ENCODE data around the gene PDCD7.
"Not testable (repeated sequence)": the region's sequence is repeated elsewhere in the genome, so short reads cannot be mapped to it uniquely, and the experiment has no call there.

The PDCD7 gene

DNA sequence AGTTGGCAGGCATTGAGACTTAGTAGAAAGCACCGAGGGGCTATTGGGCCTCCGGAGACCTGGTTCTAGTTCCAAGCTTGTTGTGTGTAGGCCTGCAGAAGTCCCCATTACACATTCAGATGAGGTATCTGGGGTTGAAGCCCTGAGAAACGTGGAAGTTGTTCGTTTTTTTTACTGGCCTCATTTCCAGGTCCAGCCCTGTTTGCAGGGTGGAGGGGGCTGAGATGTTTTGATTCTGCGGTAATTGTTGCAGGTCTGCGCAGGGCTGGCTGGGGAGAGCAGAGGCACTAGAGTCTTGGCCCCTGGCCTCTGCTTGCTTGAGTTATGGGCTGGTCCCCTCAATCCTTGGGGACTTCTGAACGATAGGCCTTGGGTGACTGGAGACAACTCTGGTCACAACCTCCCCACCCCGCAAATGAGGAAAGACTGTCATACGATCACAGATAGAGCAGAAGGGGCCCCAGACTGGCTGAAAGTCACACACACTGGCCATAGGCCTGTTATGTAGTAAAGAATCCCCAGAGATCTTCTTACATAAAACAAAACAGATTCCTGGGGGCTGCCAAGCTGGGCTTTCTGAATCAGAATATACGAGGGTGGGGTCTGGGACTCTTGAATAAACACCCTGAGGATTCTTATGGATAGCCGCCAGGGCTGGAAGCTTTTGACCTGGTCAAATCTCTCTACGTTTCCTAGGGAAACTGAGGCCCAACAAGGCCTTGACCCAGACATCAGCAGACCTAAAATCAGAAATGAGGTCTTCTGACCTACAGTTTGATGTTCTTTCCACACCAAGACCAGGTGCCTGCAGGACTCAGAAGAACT, 41.5 kb downstream of the PDCD7 start:
- DNase-seq (ENCODE audit: low read depth, low spot score) = no peak

- DNase-seq (ENCODE audit: low read depth, low spot score) = no peak
Observed at GRCh38 chr15:65089206-65089824, 44.3 kb downstream of the PDCD7 start.

- no peak for DNase-seq (ENCODE audit: low read depth, low spot score)
Observed at GRCh38 chr15:65088643-65089021, 45.0 kb downstream of the PDCD7 start.

GRCh38 chr15:65087873-65088642, 45.5 kb downstream of the PDCD7 start:
- DNase-seq (ENCODE audit: low read depth, low spot score) = no peak

GRCh38 chr15:65087411-65087810, 46.2 kb downstream of the PDCD7 start:
- DNase-seq (ENCODE audit: low read depth, low spot score) = no peak

GRCh38 chr15:65086680-65087111, 46.9 kb downstream of the PDCD7 start:
- no peak for DNase-seq (ENCODE audit: low read depth, low spot score)

DNA sequence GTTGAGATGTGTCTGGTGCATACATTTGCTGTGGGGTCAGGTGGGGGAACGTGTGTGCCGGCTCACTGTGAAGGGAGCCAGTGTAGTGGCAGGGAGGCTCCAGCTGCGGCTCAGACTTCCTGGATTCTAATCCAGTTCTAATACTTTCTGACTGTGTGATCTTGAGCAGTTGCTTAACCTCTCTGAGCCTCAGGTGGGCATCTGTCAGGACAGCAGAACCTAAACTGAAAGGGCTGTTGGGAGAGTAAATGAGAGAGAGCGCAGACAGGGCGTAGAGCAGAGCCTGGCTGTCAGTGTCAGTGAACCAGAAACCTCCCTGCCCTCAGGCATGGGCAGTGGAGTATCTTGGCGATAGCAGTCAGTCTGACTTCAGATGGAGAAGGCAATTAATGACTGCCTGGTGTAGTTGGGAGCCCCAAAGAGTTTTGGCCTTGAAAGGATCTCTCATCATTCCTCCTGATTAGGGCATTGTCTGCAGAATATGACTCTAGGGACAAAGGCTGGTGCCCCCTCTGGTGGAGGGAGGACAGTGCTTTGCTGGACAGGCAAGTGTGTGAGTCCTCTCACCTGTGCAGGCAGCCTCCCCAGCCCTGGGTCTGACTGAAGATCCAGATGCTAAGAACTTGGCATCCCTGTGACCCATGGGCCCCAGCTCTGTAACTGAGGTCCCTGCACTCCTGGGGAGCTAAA, 47.5 kb downstream of the PDCD7 start:
- no peak for DNase-seq (ENCODE audit: low read depth, low spot score)

- no peak for DNase-seq (ENCODE audit: low read depth, low spot score)
Observed at GRCh38 chr15:65085207-65085753, 48.3 kb downstream of the PDCD7 start.

- DNase-seq (ENCODE audit: low read depth, low spot score) = no peak
Observed at GRCh38 chr15:65084500-65085206, 49.0 kb downstream of the PDCD7 start.

- no peak for DNase-seq (ENCODE audit: low read depth, low spot score)
Observed at GRCh38 chr15:65083262-65083701, 50.3 kb downstream of the PDCD7 start.

DNA sequence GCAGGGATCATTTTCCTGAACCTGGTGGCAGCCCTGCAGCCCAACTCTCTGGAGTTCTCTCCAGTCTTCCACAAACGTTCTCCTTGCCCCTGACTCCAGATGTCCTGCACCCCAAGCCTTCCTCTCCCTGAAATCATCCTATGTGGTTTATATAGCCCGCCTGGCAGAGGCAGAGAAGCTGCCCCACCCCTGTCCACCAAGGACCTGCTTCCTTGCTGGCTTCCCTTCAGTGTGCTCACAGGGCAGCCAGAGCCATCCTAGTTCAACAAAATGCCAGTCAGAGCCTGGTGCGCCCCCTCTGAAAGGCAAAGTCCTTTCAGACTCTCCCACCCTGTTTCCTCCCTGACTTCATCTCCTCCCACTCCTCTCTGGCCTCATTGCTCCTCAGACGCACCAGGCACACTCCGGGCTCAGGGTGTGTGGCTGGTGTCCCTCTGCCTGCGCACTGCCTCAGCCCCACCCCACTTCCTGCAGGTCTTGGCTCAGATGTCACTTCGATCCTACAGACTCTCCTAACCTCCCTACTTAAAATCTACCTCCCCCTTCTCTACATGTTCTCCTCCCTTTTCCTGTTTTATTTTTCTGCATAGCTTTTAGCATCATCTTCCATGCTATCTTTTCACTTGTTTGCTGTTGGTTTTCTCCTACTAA, 51.2 kb downstream of the PDCD7 start:
- DNase-seq (ENCODE audit: low read depth, low spot score) = no peak

DNA sequence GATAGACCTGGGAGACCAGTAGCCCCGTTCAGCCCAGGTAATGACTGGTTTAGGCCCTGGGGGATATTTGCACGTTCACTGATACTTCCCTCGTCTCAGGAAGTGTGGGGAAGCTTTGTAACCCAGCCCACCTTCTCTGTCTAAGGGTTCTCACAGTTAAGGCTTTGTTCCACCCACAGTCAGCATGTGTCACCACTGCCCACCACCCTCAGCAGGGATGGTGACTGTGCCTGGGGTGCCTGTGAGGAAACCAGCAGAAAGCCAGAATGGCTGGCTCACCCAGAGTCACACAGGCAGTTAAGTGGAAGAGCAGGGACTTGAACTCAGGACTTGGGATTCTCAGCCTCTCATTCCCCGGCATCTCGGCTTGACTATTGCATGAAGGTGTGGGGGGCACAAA, 51.9 kb downstream of the PDCD7 start:
- DNase-seq (ENCODE audit: low read depth, low spot score) = no peak

DNA sequence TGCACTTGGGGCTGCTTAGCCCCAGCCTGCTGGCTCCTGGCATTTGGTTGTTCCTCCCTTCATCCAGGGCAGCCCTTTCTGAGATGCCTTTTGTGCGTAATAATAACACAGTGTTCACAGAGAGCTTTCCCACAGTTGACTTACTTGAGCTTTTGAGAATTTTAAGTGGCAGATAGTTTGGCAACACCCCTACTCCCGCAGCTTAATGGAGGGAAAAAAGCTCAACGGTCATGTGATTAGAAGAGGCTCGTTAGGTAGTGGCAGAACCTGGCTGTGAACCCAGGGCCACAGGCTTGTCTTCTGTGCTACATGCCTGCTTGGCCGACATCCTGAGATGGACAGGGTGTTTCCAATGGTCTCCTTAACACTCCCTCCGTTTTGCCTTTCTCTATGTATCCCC, 52.3 kb downstream of the PDCD7 start:
- no peak for DNase-seq (ENCODE audit: low read depth, low spot score)

DNA sequence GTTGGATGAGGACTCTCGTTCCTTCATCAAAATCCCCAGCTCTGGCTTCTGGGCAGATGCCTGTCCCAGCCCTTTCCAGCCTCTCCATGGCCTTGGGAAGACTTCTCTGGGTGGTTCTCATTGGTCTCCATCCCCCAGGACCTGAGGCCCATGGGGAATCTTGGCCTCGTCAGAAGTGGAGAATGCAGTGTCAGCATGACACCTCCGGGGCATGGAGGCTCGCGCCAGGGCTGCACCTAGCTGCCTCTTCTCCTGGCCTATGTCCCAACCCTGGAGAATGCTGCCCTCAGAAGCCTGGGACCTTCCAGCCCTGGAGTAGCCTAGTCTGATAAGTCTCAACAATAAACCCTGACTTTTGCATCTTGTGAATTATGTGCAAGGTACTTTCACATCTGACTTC, 54.0 kb downstream of the PDCD7 start:
- DNase-seq (ENCODE audit: low read depth, low spot score) = no peak

DNA sequence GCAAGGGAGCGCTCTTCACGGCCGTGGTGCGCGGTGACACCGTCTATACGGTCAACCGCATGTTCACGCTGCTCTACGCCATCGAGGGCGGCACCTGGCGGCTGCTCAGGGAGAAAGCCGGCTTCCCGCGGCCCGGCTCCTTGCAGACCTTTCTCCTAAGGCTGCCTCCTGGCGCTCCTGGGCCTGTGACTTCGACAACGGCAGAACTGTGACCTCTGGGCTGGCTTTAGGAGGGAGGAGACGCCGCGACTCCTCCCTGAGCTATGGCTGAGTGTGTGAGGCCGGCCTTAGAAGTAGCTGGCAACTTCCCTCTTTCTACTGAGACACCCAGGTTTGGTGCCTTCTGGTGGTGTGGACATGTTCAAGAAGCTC, 55.6 kb downstream of the PDCD7 start:
- no peak for DNase-seq (ENCODE audit: low read depth, low spot score)

GRCh38 chr15:65077291-65077980, 56.2 kb downstream of the PDCD7 start:
- no peak for DNase-seq (ENCODE audit: low read depth, low spot score)

GRCh38 chr15:65076486-65077290, 56.9 kb downstream of the PDCD7 start, which contains the start of gene KBTBD13:
TSS of gene KBTBD13 (plus strand) at chr15:65076746. CDS start at chr15:65076816, 70 bp downstream.
- DNase-seq (ENCODE audit: low read depth, low spot score) = no peak

DNA sequence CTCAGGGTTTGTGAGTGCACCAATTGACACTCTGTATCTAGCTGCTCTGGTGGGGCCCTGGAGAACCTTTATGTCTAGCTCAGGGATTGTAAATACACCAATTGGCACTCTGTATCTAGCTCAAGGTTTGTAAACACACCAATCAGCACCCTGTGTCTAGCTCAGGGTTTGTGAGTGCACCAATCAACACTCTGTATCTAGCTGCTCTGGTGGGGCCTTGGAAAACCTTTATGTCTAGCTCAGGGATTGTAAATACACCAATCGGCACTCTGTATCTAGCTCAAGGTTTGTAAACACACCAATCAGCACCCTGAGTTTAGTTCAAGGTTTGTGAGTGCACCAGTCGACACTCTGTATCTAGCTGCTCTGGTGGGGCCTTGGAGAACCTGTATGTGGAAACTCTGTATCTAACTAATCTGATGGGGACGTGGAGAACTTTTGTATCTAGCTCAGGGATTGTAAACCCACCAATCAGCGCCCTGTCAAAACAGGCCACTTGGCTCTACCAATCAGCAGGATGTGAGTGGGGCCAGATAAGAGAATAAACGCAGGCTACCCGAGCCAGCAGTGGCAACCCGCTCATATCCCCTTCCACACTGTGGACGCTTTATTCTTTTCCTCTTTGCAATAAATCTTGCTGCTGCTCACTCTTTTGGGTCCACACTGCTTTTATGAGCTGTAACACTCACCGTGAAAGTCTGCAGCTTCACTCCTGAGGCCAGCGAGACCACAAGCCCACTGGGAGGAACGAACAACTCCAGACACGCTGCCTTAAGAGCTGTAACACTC, 57.8 kb downstream of the PDCD7 start:
- not testable (repeated sequence) for DNase-seq (ENCODE audit: low read depth, low spot score)

All from activated naive CD8-positive, alpha-beta T cell treated with anti-CD3 and anti-CD28 coated beads, Interleukin-2, amount 50 U/mL, for 16 hours (primary cell).